Right atrium auricular region (tissue), 2 donors: ENCODE results near the gene PCBD1. TPM values are rescaled to one million over a fixed set of nuclear protein-coding genes. Genes with fewer than 3 reads are reported as not detected.

Experiments used
- DNase-seq: peaks from one replicate; pipeline ENCODE4 v3.0.0-alpha.2; 2019; ENCODE audit warnings: low spot score
- H3K27ac ChIP-seq, 2 donors: fragments of 200-600 bp; sonication (generic); 1 replicate in 1 of 2; 2 replicates in 1 of 2; pipeline ENCODE4 v1.5.1; 2016 to 2019
- H3K27me3 ChIP-seq, 2 donors: fragments of 200-600 bp; sonication (generic); one replicate each; pipeline versions ENCODE4 v1.5.1 to v1.6.0; 2017 to 2019
- H3K36me3 ChIP-seq: fragments of 200-600 bp; sonication (generic); one replicate; pipeline ENCODE4 v1.5.1; 2016
- H3K4me1 ChIP-seq, 2 donors: fragments of 200-600 bp; sonication (generic); one replicate each; pipeline versions ENCODE4 v1.5.1 to v1.6.0; 2017 to 2019
- H3K4me3 ChIP-seq, 2 donors: fragments of 200-600 bp; sonication (generic); 1 replicate in 1 of 2; 2 replicates in 1 of 2; pipeline ENCODE4 v1.5.1; 2017 to 2019; ENCODE audit warnings: mild to moderate bottlenecking in 1 of 2, moderate library complexity in 1 of 2
- H3K9me3 ChIP-seq, 2 donors: fragments of 200-600 bp; sonication (generic); one replicate each; pipeline ENCODE4 v1.5.1; 2019
- CTCF ChIP-seq, 2 donors: fragments of 200-600 bp; sonication (generic); IDR thresholded peaks; one replicate each; pipeline ENCODE4 v1.5.1; 2019; ENCODE audit warnings: antibody characterized with exemption in 2 of 2
- total RNA-seq, 2 donors: library from RNA; depleted of rRNA; stranded (reverse); fragments of >200 nt; gene quantifications; one replicate each; pipeline ENCODE4 v1.1.0, GENCODE V29; 2016

The PCBD1 gene
- total RNA-seq, 2 donors from 2014 or later: 79.4 to 98.6 TPM

- no peaks in the 10 kb centered on the region for H3K27me3 ChIP-seq
- H3K9me3 ChIP-seq: no peaks in the 10 kb centered on the region
- H3K27ac ChIP-seq: no peak overlapping the region
- no peak overlapping the region for H3K4me3 ChIP-seq
- no peaks in the 10 kb centered on the region for H3K36me3 ChIP-seq
- TF ChIP-seq CTCF (IDR thresholded peaks at IDR 0.05): no peak
- no peak for DNase-seq
- peaks cover 0 to 16% of the 10 kb centered on the region in 2 donors for H3K4me1 ChIP-seq
Observed at GRCh38 chr10:70911386-70911785, 23.0 kb upstream of the PCBD1 start.

GRCh38 chr10:70910486-70911341, 22.3 kb upstream of the PCBD1 start:
- no peak overlapping the region for H3K27ac ChIP-seq
- H3K9me3 ChIP-seq: no peaks in the 10 kb centered on the region
- no peak for TF ChIP-seq CTCF (IDR thresholded peaks at IDR 0.05)
- H3K36me3 ChIP-seq: no peaks in the 10 kb centered on the region
- peaks cover 0 to 16% of the 10 kb centered on the region in 2 donors for H3K4me1 ChIP-seq
- H3K4me3 ChIP-seq: no peak overlapping the region
- no peak for DNase-seq
- no peaks in the 10 kb centered on the region for H3K27me3 ChIP-seq

GRCh38 chr10:70909326-70909935, 21.1 kb upstream of the PCBD1 start:
- H3K27me3 ChIP-seq: no peaks in the 10 kb centered on the region
- H3K4me3 ChIP-seq: no peak overlapping the region
- DNase-seq: no peak
- no peak for TF ChIP-seq CTCF (IDR thresholded peaks at IDR 0.05)
- peaks cover 0 to 23% of the 10 kb centered on the region in 2 donors for H3K4me1 ChIP-seq
- no peaks in the 10 kb centered on the region for H3K9me3 ChIP-seq
- no peaks in the 10 kb centered on the region for H3K36me3 ChIP-seq
- H3K27ac ChIP-seq: no peak overlapping the region

GRCh38 chr10:70908406-70909296, 20.3 kb upstream of the PCBD1 start:
- H3K27me3 ChIP-seq: no peaks in the 10 kb centered on the region
- DNase-seq: no peak
- no peak overlapping the region for H3K4me3 ChIP-seq
- peaks cover 0 to 23% of the 10 kb centered on the region in 2 donors for H3K4me1 ChIP-seq
- no peaks in the 10 kb centered on the region for H3K9me3 ChIP-seq
- H3K36me3 ChIP-seq: no peaks in the 10 kb centered on the region
- no peak for TF ChIP-seq CTCF (IDR thresholded peaks at IDR 0.05)
- peak overlapping the region in 1 of 2 donors; percentile 42 for H3K27ac ChIP-seq

GRCh38 chr10:70907637-70908405, 19.5 kb upstream of the PCBD1 start:
- Histone ChIP-seq H3K27me3 (no peaks in the 10 kb centered on the region), H3K27ac (peak overlapping the region in 1 of 2 donors; percentile 42), H3K9me3 (no peaks in the 10 kb centered on the region), H3K4me1 (peaks cover 0 to 23% of the 10 kb centered on the region in 2 donors), H3K36me3 (no peaks in the 10 kb centered on the region), H3K4me3 (no peak overlapping the region)
- no peak for DNase-seq
- TF ChIP-seq CTCF (IDR thresholded peaks at IDR 0.05): no peak
